Liver (tissue), 9 donors: ENCODE data around the gene USP9X. TPM values are rescaled to one million over a fixed set of nuclear protein-coding genes. Genes with fewer than 3 reads are reported as not detected.

Source experiments
- DNase-seq: peaks from one replicate; pipeline ENCODE4 v3.0.0-alpha.2; 2017; ENCODE audit warnings: low spot score
- H3K27ac ChIP-seq, 2 donors: one replicate each; pipeline ENCODE4 v1.7.0; 2013; ENCODE audit warnings: inconsistent platforms in 2 of 2, low read length in 2 of 2, control low read depth in 1 of 2, low read depth in 1 of 2, mild to moderate bottlenecking in 1 of 2
- H3K27me3 ChIP-seq, 4 donors: one replicate each; pipeline versions ENCODE4 v1.6.1 to v1.7.0; 2013; ENCODE audit warnings: low read length in 3 of 4, inconsistent platforms in 1 of 4, mild to moderate bottlenecking in 1 of 4, moderate library complexity in 1 of 4; ENCODE audit not compliant: control insufficient read depth in 4 of 4, insufficient read depth in 4 of 4
- H3K36me3 ChIP-seq, 4 donors: one replicate each; pipeline versions ENCODE4 v1.6.1 to v1.7.0; 2013; ENCODE audit warnings: low read length in 3 of 4, mild to moderate bottlenecking in 3 of 4, low read depth in 1 of 4, moderate library complexity in 1 of 4; ENCODE audit not compliant: control insufficient read depth in 4 of 4, insufficient read depth in 3 of 4
- H3K4me1 ChIP-seq, 4 donors: one replicate each; pipeline versions ENCODE4 v1.6.1 to v1.7.0; 2013; ENCODE audit warnings: low read length in 3 of 4, mild to moderate bottlenecking in 3 of 4, moderate library complexity in 1 of 4; ENCODE audit not compliant: control insufficient read depth in 4 of 4, insufficient read depth in 4 of 4
- H3K4me3 ChIP-seq, 3 donors: one replicate each; pipeline versions ENCODE4 v1.6.1 to v1.7.0; 2013; ENCODE audit warnings: low read length in 3 of 3, control low read depth in 1 of 3, low read depth in 1 of 3, mild to moderate bottlenecking in 1 of 3
- H3K9ac ChIP-seq, 2 donors: one replicate each; pipeline ENCODE4 v1.7.0; 2013; ENCODE audit warnings: low read length in 2 of 2, mild to moderate bottlenecking in 2 of 2, moderate library complexity in 2 of 2, control low read depth in 1 of 2, low read depth in 1 of 2
- H3K9me3 ChIP-seq, 4 donors: one replicate each; pipeline versions ENCODE4 v1.6.1 to v1.7.0; 2013; ENCODE audit warnings: low read length in 3 of 4; ENCODE audit not compliant: control insufficient read depth in 4 of 4
- ATF3 ChIP-seq: IDR thresholded peaks from 2 replicates; pipeline ENCODE4 v1.6.1; 2016; ENCODE audit warnings: antibody characterized with exemption
- EGR1 ChIP-seq, 2 donors: IDR thresholded peaks; 2 replicates each; pipeline ENCODE4 v1.6.1; 2016 to 2018; ENCODE audit warnings: antibody characterized with exemption in 2 of 2, low read depth in 2 of 2
- FOXA1 ChIP-seq: IDR thresholded peaks from 2 replicates; pipeline ENCODE4 v1.6.1; 2016; ENCODE audit warnings: antibody characterized with exemption
- FOXA2 ChIP-seq: IDR thresholded peaks from 2 replicates; pipeline ENCODE4 v1.6.1; 2016; ENCODE audit warnings: antibody characterized with exemption
- GABPA ChIP-seq, 2 donors: IDR thresholded peaks in 1 of 2; conservative IDR thresholded peaks in 1 of 2; 2 replicates each; pipeline ENCODE4 v1.6.1; 2016; ENCODE audit warnings: antibody characterized with exemption in 2 of 2, mild to moderate bottlenecking in 1 of 2, moderate library complexity in 1 of 2
- HNF4A ChIP-seq, 2 donors: conservative IDR thresholded peaks; 2 replicates each; pipeline ENCODE4 v1.6.1; 2016; ENCODE audit warnings: antibody characterized with exemption in 2 of 2, mild to moderate bottlenecking in 2 of 2
- HNF4G ChIP-seq: IDR thresholded peaks from 2 replicates; pipeline ENCODE4 v1.6.1; 2016; ENCODE audit warnings: antibody characterized with exemption
- JUND ChIP-seq, 2 donors: IDR thresholded peaks; 2 replicates each; pipeline ENCODE4 v1.6.1; 2016; ENCODE audit warnings: antibody characterized with exemption in 2 of 2
- NR2F2 ChIP-seq: IDR thresholded peaks from 2 replicates; pipeline ENCODE4 v1.6.1; 2016; ENCODE audit warnings: antibody characterized with exemption
- RAD21 ChIP-seq, 2 donors: IDR thresholded peaks; 2 replicates each; pipeline ENCODE4 v1.6.1; 2016; ENCODE audit warnings: antibody characterized with exemption in 2 of 2, mild to moderate bottlenecking in 2 of 2
- REST ChIP-seq: IDR thresholded peaks from 2 replicates; pipeline ENCODE4 v1.6.1; 2016; ENCODE audit warnings: antibody characterized with exemption, mild to moderate bottlenecking
- RXRA ChIP-seq, 2 donors: IDR thresholded peaks; 2 replicates each; pipeline ENCODE4 v1.6.1; 2017 to 2018; ENCODE audit warnings: antibody characterized with exemption in 2 of 2, mild to moderate bottlenecking in 1 of 2
- SP1 ChIP-seq: IDR thresholded peaks from 2 replicates; pipeline ENCODE4 v1.6.1; 2018; ENCODE audit warnings: antibody characterized with exemption, mild to moderate bottlenecking
- TAF1 ChIP-seq: conservative IDR thresholded peaks from 2 replicates; pipeline ENCODE4 v1.6.1; 2016; ENCODE audit warnings: antibody characterized with exemption, mild to moderate bottlenecking
- YY1 ChIP-seq: IDR thresholded peaks from 2 replicates; pipeline ENCODE4 v1.6.1; 2016; ENCODE audit warnings: antibody characterized with exemption, mild to moderate bottlenecking
- ZBTB33 ChIP-seq: IDR thresholded peaks from 2 replicates; pipeline ENCODE4 v1.6.1; 2016; ENCODE audit warnings: antibody characterized with exemption
- WGBS: extraction: QIAGEN DNeasy Blood & Tissue Kit; methylation state at CpG from one replicate; pipeline ENCODE4 v1.1.7; 2013; 5-methylcytosine and 5-hydroxymethylcytosine counted together
- polyA plus RNA-seq, 2 donors: library from polyadenylated mRNA; stranded (reverse) in 1 of 2; unstranded in 1 of 2; fragments of 200-250 nt in 1 of 2; fragments of >200 nt in 1 of 2; fragmentation: Nextera tagmentation in 1 of 2; extraction: Ambion mirVana in 1 of 2; gene quantifications; one replicate each; pipeline versions ENCODE4 v1.2.1 to v1.2.3, GENCODE V29; 2013 to 2015
- total RNA-seq, 2 donors: library from RNA; depleted of rRNA; stranded (reverse); fragments of >200 nt; gene quantifications; one replicate each; pipeline ENCODE4 v1.2.3, GENCODE V29; 2014
- TF ChIP-seq, protein P1 (sequence below): fragments of 150-350 bp; IDR thresholded peaks from 2 replicates; pipeline ENCODE4 v1.5.1; 2017; ENCODE audit warnings: improper control_type of control experiment, low read depth, low read length; ENCODE audit not compliant: missing input control
- TF ChIP-seq, protein P2 (sequence below): IDR thresholded peaks from 2 replicates; pipeline ENCODE4 v1.6.1; 2016; ENCODE audit warnings: antibody characterized with exemption
- donor health status: healthy.
- donor health status: healthy.
- donor health status: healthy.
- donor health status: healthy.
- donor health status: healthy.

USP9X gene
- total and polyA plus RNA-seq, 4 donors = 13.4 to 117 (median 60.9) TPM

DNA sequence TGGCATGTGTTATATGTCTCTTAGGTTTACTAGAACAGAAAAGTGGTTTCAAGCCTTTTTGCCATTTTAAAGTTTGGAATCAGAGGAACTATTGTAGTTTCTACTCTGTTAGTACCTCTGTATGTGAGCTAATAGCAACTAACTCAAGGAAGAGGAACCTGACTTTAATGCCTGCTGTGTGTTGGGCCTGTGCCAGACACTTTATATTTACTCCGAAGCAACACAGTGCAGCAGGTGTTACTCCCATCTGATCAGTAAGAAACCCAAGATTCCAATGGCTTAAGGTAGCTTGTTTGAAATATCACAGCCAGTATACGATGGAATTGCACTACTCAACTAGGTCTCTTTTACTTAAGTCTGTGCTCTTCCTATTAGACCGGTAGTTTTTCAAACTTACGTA lies 79.2 kb downstream of the USP9X start:
- H3K36me3 ChIP-seq = peaks cover 1 to 22% (median 11%) of the 10 kb centered on the region in 4 donors
- H3K27me3 ChIP-seq = no peaks in the 10 kb centered on the region
- TF ChIP-seq HNF4G (no peak), RAD21 (IDR thresholded peaks at IDR 0.05) (no peak), YY1 (no peak), SP1 (no peak), FOXA2 (no peak), EGR1 (IDR thresholded peaks at IDR 0.05; ENCODE audit: low read depth in 2 of 2) (no peak), REST (no peak), FOXA1 (no peak), JUND (IDR thresholded peaks at IDR 0.05) (no peak)
- TF ChIP-seq, protein P1, sequence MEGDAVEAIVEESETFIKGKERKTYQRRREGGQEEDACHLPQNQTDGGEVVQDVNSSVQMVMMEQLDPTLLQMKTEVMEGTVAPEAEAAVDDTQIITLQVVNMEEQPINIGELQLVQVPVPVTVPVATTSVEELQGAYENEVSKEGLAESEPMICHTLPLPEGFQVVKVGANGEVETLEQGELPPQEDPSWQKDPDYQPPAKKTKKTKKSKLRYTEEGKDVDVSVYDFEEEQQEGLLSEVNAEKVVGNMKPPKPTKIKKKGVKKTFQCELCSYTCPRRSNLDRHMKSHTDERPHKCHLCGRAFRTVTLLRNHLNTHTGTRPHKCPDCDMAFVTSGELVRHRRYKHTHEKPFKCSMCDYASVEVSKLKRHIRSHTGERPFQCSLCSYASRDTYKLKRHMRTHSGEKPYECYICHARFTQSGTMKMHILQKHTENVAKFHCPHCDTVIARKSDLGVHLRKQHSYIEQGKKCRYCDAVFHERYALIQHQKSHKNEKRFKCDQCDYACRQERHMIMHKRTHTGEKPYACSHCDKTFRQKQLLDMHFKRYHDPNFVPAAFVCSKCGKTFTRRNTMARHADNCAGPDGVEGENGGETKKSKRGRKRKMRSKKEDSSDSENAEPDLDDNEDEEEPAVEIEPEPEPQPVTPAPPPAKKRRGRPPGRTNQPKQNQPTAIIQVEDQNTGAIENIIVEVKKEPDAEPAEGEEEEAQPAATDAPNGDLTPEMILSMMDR = no peak
- TF ChIP-seq, protein P2, sequence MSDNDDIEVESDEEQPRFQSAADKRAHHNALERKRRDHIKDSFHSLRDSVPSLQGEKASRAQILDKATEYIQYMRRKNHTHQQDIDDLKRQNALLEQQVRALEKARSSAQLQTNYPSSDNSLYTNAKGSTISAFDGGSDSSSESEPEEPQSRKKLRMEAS = no peak
- no peak for DNase-seq
- no peaks in the 10 kb centered on the region for H3K9me3 ChIP-seq
- H3K27ac ChIP-seq = no peak overlapping the region
- no peak overlapping the region for H3K4me3 ChIP-seq
- H3K9ac ChIP-seq = no peak overlapping the region
- H3K4me1 ChIP-seq = peaks cover 0 to 4% (median 1%) of the 10 kb centered on the region in 4 donors
- WGBS = 86% methylated on average over 4 of the region's 4 CpGs

DNA sequence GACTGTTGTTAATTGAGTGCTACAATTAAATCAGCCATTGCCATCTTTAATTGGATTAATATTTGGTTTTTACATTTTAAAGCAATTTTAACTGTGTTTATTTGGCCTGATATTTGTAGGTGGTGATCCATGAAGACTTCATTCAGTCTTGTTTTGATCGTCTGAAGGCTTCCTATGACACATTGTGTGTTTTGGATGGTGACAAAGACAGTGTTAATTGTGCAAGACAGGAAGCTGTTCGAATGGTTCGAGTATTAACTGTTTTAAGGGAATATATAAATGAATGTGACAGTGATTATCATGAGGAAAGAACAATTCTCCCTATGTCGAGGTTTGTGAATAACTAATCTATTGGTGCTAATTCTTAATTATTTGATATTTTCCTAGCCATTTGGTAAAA lies 82.6 kb downstream of the USP9X start:
- Histone ChIP-seq H3K4me3 (no peak overlapping the region), H3K9me3 (no peaks in the 10 kb centered on the region), H3K36me3 (peaks cover 2 to 49% (median 34%) of the 10 kb centered on the region in 4 donors), H3K27me3 (no peaks in the 10 kb centered on the region), H3K9ac (no peak overlapping the region), H3K4me1 (no peaks in the 10 kb centered on the region), H3K27ac (peak overlapping the region in 1 of 2 donors; percentile 19)
- no peak for DNase-seq
- WGBS = 37% methylated on average over 4 of the region's 4 CpGs
- TF ChIP-seq HNF4G (no peak), FOXA1 (no peak), RXRA (IDR thresholded peaks at IDR 0.05) (no peak), ATF3 (no peak), GABPA (IDR thresholded peaks at IDR 0.05 in 1 of 2, conservative IDR thresholded peaks at IDR 0.05 in 1 of 2) (no peak), ZBTB33 (no peak), TAF1 (no peak), SP1 (no peak), RAD21 (IDR thresholded peaks at IDR 0.05) (no peak), FOXA2 (no peak), HNF4A (conservative IDR thresholded peaks at IDR 0.05) (no peak), JUND (IDR thresholded peaks at IDR 0.05) (no peak), NR2F2 (no peak), EGR1 (IDR thresholded peaks at IDR 0.05; ENCODE audit: low read depth in 2 of 2) (no peak)
- TF ChIP-seq, protein P1 = no peak
- TF ChIP-seq, protein P2 = no peak
